NCI-H69 (cell line): Measurements from ENCODE around the gene MZF1.
"Not testable (repeated sequence)": the region's sequence is repeated elsewhere in the genome, so short reads cannot be mapped to it uniquely, and the experiment has no call there.

ENCODE experiments used
- DNase-seq: peaks from one replicate; lab custom pipeline; 2025; lab: John Stamatoyannopoulos, UW

Gene MZF1

DNA sequence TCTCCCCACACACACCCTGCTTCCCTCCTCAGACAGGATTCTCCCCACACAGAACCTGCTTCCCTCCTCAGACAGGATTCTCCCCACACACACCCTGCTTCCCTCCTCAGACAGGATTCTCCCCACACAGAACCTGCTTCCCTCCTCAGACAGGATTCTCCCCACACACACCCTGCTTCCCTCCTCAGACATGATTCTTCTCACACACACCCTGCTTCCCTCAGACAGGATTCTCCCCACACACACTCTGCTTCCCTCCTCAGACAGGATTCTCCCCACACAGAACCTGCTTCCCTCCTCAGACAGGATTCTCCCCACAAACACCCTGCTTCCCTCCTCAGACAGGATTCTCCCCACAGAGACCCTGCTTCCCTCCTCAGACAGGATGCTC lies 34.0 kb downstream of the MZF1 start:
- DNase-seq, result not testable (repeated sequence)

- peak; percentile 97 for DNase-seq
These were observed 34.6 kb downstream of the MZF1 start for GRCh38 chr19:58538257-58539168.

DNA sequence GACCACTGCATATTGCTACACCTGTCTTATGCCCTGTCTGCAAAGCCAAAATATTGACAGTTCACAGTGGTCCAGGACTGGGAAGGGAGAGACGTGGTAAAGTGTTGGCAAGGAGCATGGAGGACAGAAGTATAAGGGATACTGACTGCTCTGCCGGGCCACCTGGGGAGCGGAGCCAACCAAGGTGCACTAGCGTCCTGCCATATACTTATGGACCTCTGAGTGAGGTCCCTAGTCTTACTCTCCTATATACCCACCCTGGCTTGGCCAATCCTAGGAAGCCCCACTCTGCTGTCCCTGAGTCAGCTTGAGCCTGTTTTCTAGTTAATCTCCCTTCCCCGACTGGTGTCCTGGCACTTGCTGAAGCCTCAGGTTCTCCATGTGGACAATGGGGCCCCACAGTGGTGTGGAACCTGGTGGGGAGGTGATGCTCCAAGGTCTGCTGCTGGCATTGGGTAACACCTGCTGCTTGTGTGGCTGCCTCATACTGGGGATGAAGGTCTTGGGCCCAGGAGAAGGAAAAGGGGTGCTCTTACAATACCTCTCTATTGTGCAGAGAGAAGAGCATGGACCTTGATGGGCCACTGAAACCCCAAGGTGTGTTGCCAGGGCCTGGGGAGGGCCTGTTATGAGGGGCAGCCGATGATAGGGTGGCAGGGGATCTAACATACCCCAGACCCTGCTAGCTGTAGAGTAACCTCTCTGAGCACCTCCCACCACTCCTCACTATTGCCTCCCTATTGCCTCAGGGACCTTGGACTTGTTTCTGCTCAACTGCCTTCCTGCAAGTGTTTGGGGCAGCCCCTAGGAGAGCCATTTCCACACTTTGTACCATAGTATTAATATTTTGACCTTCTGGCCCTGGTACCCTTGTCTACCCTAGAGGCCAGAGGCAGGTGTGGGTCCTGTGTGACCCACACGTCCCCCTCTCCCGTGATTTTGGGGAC lies 36.0 kb downstream of the MZF1 start:
- DNase-seq, result no peak

- DNase-seq, result no peak
These were observed 37.3 kb downstream of the MZF1 start for GRCh38 chr19:58535857-58536256.

- no peak for DNase-seq
These were observed 41.9 kb downstream of the MZF1 start for GRCh38 chr19:58531034-58531840.

DNA sequence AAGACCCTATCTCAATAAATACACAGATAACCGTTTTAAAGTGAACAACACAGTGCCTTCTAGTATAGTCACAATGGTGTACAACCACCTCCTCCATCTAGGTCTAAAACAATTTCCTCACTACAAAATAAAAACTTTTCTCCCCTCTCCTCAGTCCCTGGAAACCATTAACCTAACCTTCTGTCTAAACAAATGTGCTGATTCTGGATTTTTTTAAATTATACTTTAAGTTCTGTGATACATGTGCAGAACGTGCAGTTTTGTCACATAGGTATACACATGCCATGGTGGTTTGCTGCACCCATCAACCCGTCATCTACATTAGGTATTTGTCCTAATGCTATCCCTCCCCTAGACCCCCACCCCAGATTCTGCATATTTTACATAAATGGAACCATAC lies 43.7 kb downstream of the MZF1 start:
- DNase-seq, result no peak

- DNase-seq, result no peak
These were observed 50.4 kb downstream of the MZF1 start for GRCh38 chr19:58522709-58523108.

GRCh38 chr19:58521651-58522050 lies 51.5 kb downstream of the MZF1 start:
- no peak for DNase-seq

DNA sequence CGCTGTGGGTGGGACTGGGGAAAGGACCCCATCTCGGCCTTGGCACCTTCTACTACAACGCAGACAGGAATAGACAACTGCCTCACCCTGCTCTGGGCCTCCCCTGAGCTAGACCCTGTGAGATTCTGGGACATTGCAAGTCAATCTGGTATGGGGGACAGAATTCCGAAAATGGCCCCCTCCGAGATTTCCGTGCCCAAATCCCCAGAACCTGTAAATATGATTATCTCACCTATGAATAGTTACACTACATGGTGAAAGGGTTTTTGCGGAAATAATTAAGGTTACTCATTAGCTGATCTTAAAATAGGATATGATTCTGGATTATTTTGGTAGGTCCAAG lies 52.9 kb downstream of the MZF1 start:
- no peak for DNase-seq

- DNase-seq, result peak; percentile 98
These were observed 53.5 kb downstream of the MZF1 start, which contains the start of gene ZBTB45 for GRCh38 chr19:58519355-58520256. Gene ZBTB45, minus strand, starts transcription at chr19:58519810. Its CDS starts 2,137 bp downstream, at chr19:58517673.

GRCh38 chr19:58519087-58519354 lies 54.1 kb downstream of the MZF1 start:
- peak; percentile 87 for DNase-seq

DNA sequence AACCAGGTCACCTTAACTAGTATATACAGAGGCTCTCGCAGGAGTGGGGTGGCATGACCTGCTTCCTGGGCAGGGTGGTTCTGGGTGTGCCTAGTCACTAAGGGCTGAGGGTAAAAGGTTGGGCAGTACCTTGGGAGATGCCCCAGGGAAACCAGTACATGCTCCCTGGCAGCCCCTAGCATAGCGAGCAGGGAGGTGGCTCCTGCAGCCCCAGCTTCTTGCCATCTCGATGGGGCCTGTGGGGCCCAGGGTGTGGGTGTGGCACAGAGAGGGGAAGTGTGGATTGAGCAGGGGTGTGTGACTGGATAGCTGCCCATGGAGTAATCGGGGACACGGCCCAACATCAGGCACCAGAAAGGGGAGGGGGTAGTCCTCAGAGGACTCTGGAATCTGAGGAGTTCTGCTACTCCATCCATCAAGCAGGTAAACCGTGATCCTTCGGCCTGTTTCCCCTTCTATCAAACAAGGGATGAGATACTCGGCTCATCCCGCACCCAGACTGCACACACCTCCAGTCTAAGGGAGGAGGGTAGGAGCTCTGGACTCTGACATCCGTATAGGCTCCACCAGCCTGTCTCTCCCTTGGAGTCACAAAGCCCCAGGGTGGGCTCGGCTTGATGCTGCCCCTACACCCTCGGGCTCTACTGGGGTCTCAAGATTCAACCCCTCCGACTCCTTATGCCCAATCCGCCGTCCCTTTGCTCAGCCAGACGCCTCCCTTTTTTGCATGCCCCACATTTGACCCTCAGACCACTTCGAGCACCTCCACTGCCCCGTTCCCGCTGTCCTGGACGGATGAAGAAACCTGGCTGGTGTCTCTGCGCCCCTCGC lies 54.7 kb downstream of the MZF1 start:
- peak; percentile 55 for DNase-seq

GRCh38 chr19:58516964-58517833 lies 55.9 kb downstream of the MZF1 start:
- no peak for DNase-seq

- DNase-seq, result no peak
These were observed 56.8 kb downstream of the MZF1 start for GRCh38 chr19:58516246-58516836.

- DNase-seq, result no peak
These were observed 57.9 kb downstream of the MZF1 start for GRCh38 chr19:58515259-58515658.

DNA sequence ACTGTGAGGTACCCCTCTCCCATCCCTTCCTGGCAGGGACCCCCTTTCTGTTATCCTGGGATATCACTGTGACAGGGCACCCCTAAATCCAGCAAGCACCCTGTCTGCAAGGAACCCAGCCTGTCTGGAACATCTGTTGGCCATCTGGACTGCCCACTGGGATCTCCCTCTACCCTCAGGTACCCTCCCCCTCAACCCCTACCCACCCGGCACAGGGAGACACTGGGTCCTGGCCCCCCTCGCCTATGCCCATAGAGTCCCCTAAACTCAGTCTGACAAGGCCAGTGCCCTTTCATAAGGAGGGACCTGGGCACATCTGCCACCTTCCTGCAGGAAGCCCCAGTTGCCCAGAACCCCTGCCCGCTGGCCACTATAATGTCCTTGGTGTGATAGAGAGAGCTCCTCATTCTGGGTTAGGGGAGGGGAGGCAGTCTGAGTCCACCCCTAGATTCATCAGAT lies 58.5 kb downstream of the MZF1 start:
- no peak for DNase-seq

GRCh38 chr19:58513694-58514563 lies 59.2 kb downstream of the MZF1 start:
- DNase-seq, result peak; percentile 97

DNA sequence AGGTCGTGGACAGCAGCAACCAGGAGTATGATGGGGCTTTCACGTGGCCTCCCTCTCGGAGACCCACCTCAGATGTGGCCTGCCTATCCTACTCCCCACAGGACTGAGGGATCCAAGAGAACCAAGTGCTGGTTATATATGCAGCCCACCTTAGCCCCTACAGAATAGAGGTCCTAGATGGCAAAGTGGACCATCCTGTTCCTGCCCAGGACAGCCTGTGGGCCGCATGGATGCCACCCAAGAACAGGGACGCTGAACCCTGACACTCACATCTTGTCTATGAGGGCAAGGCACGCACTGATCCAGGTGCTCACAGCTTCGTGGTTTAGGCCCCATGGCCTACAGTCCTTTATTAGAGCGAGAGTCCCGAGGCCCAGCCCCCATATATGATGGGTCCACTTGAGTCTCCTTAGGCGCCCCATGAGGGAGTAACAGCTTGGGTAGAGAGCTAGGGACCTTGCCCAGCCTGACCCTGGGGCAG lies 59.9 kb downstream of the MZF1 start:
- DNase-seq, result no peak
